PFSK-1 (cell line): ENCODE results near the gene ASIC1.

Experiments
- FOXP2 ChIP-seq: optimal IDR thresholded peaks from 2 replicates; pipeline ENCODE3; 2011; ENCODE audit warnings: borderline replicate concordance, control low read depth, inconsistent platforms; ENCODE audit not compliant: insufficient read depth; ENCODE audit errors: extremely low read length, extremely low read depth
- POLR2AphosphoS5 ChIP-seq: IDR thresholded peaks from 2 replicates; pipeline ENCODE4 v1.6.1; 2012; ENCODE audit warnings: low read depth, mild to moderate bottlenecking, control low read depth, low read length, moderate library complexity
- SIN3A ChIP-seq: IDR thresholded peaks from 2 replicates; pipeline ENCODE4 v1.6.1; 2012; ENCODE audit warnings: mild to moderate bottlenecking, low read length, moderate library complexity, borderline replicate concordance; ENCODE audit not compliant: insufficient read depth
- TAF1 ChIP-seq: IDR thresholded peaks from 2 replicates; pipeline ENCODE4 v1.6.1; 2012; ENCODE audit warnings: low read length, control low read depth, borderline replicate concordance; ENCODE audit not compliant: insufficient read depth
- TF ChIP-seq, protein P1 (sequence below), 2 experiments: IDR thresholded peaks; 2 replicates each; pipeline versions ENCODE4 v1.6.1 to v1.8.0; 2011 to 2012; ENCODE audit warnings: low read depth in 2 of 2, low read length in 2 of 2, control low read depth in 1 of 2, inconsistent platforms in 1 of 2, mild to moderate bottlenecking in 1 of 2, moderate library complexity in 1 of 2; ENCODE audit not compliant: insufficient read depth in 1 of 2

Gene ASIC1

DNA sequence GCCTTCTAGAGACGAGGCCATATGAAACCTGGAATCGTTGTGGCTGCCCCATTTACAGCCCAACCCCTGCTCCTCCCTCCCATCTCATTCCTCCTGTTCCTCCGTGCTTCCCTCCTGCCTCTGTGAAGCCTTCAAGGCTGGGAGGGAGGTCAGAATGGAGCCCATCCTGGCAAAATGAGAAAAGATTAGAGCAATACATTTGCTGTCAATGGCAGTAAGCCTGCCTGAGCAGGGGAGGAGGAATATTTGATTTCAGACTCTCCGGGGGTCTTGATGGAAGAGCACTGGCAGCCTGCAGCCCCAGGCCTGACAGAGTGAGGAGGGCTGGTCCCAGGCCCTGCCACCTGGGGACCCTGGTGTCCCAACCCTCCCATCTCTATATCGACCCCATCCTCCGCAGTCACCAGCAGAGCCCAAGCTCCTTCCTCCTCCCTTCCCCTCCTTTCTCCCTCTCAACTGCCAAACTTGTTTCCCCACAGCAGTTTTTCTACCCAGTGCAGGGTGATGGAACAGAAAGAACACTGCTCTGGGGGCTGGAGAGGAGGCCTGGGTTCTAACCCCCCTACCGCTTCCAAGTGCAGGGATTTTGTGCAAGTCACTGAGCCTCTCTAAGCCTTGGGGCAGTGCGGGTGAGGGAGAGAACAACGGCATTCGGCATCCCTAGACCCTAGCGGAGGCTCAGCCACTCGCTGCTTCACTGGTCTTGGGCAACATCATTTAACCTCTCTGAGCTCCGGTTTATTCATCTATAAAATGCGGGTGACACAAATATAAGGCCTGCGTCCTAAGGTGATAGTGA is 16.1 kb upstream of the ASIC1 start:
- TF ChIP-seq POLR2AphosphoS5 (no peak), FOXP2 (no peak), TAF1 (no peak), SIN3A (no peak)
- TF ChIP-seq, protein P1, sequence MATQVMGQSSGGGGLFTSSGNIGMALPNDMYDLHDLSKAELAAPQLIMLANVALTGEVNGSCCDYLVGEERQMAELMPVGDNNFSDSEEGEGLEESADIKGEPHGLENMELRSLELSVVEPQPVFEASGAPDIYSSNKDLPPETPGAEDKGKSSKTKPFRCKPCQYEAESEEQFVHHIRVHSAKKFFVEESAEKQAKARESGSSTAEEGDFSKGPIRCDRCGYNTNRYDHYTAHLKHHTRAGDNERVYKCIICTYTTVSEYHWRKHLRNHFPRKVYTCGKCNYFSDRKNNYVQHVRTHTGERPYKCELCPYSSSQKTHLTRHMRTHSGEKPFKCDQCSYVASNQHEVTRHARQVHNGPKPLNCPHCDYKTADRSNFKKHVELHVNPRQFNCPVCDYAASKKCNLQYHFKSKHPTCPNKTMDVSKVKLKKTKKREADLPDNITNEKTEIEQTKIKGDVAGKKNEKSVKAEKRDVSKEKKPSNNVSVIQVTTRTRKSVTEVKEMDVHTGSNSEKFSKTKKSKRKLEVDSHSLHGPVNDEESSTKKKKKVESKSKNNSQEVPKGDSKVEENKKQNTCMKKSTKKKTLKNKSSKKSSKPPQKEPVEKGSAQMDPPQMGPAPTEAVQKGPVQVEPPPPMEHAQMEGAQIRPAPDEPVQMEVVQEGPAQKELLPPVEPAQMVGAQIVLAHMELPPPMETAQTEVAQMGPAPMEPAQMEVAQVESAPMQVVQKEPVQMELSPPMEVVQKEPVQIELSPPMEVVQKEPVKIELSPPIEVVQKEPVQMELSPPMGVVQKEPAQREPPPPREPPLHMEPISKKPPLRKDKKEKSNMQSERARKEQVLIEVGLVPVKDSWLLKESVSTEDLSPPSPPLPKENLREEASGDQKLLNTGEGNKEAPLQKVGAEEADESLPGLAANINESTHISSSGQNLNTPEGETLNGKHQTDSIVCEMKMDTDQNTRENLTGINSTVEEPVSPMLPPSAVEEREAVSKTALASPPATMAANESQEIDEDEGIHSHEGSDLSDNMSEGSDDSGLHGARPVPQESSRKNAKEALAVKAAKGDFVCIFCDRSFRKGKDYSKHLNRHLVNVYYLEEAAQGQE (IDR thresholded peaks at IDR 0.05; ENCODE audit: insufficient read depth in 1 of 2, low read depth in 2 of 2, low read length in 2 of 2), result no peak

DNA sequence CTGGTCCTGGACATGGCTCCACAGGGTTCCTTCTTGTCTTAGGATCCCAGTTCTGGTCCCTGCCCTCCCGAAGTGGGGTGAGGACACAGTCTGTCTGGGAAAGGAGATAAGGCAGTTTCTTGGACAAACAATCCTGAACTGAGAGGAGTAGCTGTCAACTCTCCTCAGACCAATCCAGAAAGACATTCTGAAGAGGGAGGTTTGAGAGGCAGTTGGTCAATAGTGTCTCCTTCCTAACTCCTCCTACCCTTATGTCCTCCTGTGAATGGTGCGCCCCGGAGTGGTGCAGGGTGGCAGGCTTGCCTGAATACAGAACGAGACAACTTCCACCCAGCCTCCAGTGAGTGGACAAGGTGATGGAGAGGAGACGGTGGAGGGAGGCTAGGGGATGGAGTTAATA is 15.4 kb upstream of the ASIC1 start:
- TF ChIP-seq FOXP2 (no peak), POLR2AphosphoS5 (no peak), SIN3A (no peak), TAF1 (no peak)
- TF ChIP-seq, protein P1 (IDR thresholded peaks at IDR 0.05; ENCODE audit: insufficient read depth in 1 of 2, low read depth in 2 of 2, low read length in 2 of 2), result no peak

DNA sequence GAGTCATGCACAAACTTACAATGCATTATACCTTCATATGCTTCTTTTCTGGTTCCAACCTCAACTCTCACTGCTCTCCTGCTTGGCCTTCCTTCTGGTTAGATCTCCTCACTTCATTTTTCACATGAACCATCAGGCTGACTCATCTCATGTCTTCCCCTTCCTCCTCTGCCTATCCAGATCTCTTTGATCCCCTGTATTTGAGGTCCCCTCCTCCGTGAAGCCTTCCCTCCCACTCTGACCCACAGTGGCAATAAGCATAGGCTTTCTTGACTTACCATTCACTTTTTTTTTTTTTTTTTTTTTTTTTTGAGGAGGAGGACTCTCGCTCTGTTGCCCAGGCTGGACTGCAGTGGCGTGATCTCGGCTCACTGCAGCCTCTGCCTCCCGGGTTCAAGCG is 14.7 kb upstream of the ASIC1 start:
- TF ChIP-seq POLR2AphosphoS5 (no peak), TAF1 (no peak), SIN3A (no peak), FOXP2 (no peak)
- TF ChIP-seq, protein P1 (IDR thresholded peaks at IDR 0.05; ENCODE audit: insufficient read depth in 1 of 2, low read depth in 2 of 2, low read length in 2 of 2), result no peak

DNA sequence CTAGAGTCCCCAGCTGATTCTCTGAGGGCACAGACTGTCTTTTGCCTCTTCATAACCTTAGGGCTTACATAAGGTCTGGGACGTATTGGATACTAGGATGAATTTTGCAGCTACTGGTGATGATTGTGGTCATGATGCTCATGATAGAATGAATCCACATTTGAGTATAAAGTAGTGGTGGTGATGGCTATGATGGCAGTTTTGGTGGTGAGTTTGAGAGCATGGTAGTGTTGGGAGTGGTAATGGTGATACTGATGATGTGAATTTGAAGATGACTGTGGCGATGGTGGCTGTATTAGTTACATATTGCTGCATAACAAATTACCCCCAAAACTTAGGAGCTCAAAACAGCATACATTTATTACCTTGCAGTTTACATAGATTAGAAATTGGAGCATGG is 14.1 kb upstream of the ASIC1 start:
- TF ChIP-seq TAF1 (no peak), FOXP2 (no peak), POLR2AphosphoS5 (no peak), SIN3A (no peak)

DNA sequence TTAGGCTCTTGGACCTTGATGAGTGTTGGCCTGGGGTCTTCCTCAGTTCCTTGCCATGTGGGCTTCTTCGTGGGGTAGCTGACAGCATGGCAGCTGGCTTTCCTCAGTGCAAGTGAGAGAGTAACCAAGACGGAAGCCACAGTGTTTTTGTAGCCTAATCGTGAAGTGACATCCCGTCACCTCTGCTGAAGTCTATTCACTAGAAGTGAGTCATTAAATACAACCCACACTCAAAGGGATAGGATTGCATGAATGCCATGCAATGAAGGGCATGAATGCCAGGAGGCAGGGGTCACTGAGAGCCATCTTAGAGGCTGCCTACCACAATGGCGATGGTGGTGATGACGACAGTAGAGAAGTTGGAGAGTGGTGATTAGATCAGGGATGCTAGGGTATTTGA is 13.5 kb upstream of the ASIC1 start:
- TF ChIP-seq, protein P1 (IDR thresholded peaks at IDR 0.05; ENCODE audit: insufficient read depth in 1 of 2, low read depth in 2 of 2, low read length in 2 of 2), result no peak
- TF ChIP-seq FOXP2, result no peak
